ENCODE data around the gene LANCL3.

DNA sequence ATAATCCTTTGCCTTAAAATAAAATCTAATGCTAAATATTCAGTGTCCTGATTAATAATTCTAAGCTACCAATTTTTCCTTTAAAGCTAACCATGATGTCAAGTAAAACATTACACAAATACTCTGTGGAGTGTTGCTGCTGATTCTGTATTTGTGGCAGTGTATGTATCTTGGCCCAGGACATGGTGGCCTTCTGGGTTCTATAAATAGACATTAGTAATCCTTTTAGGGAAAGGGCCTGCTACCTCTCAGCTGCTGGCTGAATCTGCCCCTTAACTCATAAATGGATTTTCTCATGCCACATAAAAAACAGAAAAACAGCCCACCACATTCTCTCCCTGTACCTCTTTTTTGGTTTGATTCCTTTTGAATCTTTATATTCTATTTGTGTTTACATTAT lies 113.0 kb downstream of the LANCL3 start:
- TF ChIP-seq, protein P1, sequence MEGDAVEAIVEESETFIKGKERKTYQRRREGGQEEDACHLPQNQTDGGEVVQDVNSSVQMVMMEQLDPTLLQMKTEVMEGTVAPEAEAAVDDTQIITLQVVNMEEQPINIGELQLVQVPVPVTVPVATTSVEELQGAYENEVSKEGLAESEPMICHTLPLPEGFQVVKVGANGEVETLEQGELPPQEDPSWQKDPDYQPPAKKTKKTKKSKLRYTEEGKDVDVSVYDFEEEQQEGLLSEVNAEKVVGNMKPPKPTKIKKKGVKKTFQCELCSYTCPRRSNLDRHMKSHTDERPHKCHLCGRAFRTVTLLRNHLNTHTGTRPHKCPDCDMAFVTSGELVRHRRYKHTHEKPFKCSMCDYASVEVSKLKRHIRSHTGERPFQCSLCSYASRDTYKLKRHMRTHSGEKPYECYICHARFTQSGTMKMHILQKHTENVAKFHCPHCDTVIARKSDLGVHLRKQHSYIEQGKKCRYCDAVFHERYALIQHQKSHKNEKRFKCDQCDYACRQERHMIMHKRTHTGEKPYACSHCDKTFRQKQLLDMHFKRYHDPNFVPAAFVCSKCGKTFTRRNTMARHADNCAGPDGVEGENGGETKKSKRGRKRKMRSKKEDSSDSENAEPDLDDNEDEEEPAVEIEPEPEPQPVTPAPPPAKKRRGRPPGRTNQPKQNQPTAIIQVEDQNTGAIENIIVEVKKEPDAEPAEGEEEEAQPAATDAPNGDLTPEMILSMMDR (IDR thresholded peaks at IDR 0.05; ENCODE audit: insufficient read depth, low read depth, low read length) = no peak
- TF ChIP-seq EZH2 (IDR thresholded peaks at IDR 0.05; ENCODE audit: insufficient read depth, low read length) = no peak
